HUES64 (cell line): ENCODE data around the gene MAGI1.

Source experiments
- H3K27ac ChIP-seq: 2 replicates; pipeline ENCODE4 v1.7.0; 2013; ENCODE audit warnings: low read depth, low read length, inconsistent platforms
- H3K27me3 ChIP-seq: 2 replicates; pipeline ENCODE4 v1.6.1; 2013; ENCODE audit warnings: mild to moderate bottlenecking, low read length; ENCODE audit not compliant: insufficient read depth
- H3K36me3 ChIP-seq: 2 replicates; pipeline ENCODE4 v1.6.1; 2013; ENCODE audit warnings: mild to moderate bottlenecking, low read length; ENCODE audit not compliant: insufficient read depth
- H3K4me1 ChIP-seq: 2 replicates; pipeline ENCODE4 v1.6.1; 2013; ENCODE audit warnings: mild to moderate bottlenecking, low read length, moderate library complexity; ENCODE audit not compliant: insufficient read depth
- H3K4me3 ChIP-seq: 2 replicates; pipeline ENCODE4 v1.5.1; 2013; ENCODE audit warnings: mild to moderate bottlenecking, low read length, moderate library complexity
- H3K9ac ChIP-seq: 2 replicates; pipeline ENCODE4 v1.6.1; 2013; ENCODE audit warnings: mild to moderate bottlenecking, low read depth, low read length
- H3K9me3 ChIP-seq: 2 replicates; pipeline ENCODE4 v1.6.1; 2013; ENCODE audit warnings: low read depth, low read length; ENCODE audit not compliant: insufficient read depth
- WGBS: fragments of 150-250, 120-280 bp; methylation state at CpG from one replicate; pipeline ENCODE4 v1.1.7; 2013; ENCODE audit warnings: missing lambda C conversion rate; 5-methylcytosine and 5-hydroxymethylcytosine counted together

MAGI1 gene

GRCh38 chr3:65675011-65675410 is 363.7 kb downstream of the MAGI1 start:
- H3K27ac ChIP-seq, result no peak overlapping the region
- 80% methylated on average over 2 of the region's 3 CpGs for WGBS
- no peaks in the 10 kb centered on the region for H3K27me3 ChIP-seq
- H3K9ac ChIP-seq, result no peak overlapping the region
- no peak overlapping the region for H3K4me3 ChIP-seq
- no peaks in the 10 kb centered on the region for H3K9me3 ChIP-seq
- H3K4me1 ChIP-seq, result peaks cover 45% of the 10 kb centered on the region
- H3K36me3 ChIP-seq, result no peaks in the 10 kb centered on the region

GRCh38 chr3:65674226-65674625 is 364.5 kb downstream of the MAGI1 start:
- Histone ChIP-seq H3K36me3 (no peaks in the 10 kb centered on the region), H3K4me3 (no peak overlapping the region), H3K9me3 (no peaks in the 10 kb centered on the region), H3K4me1 (peaks cover 45% of the 10 kb centered on the region), H3K9ac (no peak overlapping the region), H3K27me3 (no peaks in the 10 kb centered on the region), H3K27ac (no peak overlapping the region)
- 78% methylated on average over 2 of the region's 2 CpGs for WGBS

- no peaks in the 10 kb centered on the region for H3K9me3 ChIP-seq
- no peak overlapping the region for H3K9ac ChIP-seq
- no peak overlapping the region for H3K27ac ChIP-seq
- 35% methylated on average over 7 of the region's 11 CpGs for WGBS
- H3K4me3 ChIP-seq, result no peak overlapping the region
- no peaks in the 10 kb centered on the region for H3K36me3 ChIP-seq
- peaks cover 41% of the 10 kb centered on the region for H3K4me1 ChIP-seq
- no peaks in the 10 kb centered on the region for H3K27me3 ChIP-seq
Measured at GRCh38 chr3:65672871-65673815, 365.6 kb downstream of the MAGI1 start.

- Histone ChIP-seq H3K36me3 (no peaks in the 10 kb centered on the region), H3K9me3 (no peaks in the 10 kb centered on the region), H3K4me3 (no peak overlapping the region), H3K9ac (no peak overlapping the region), H3K4me1 (peaks cover 40% of the 10 kb centered on the region), H3K27ac (no peak overlapping the region), H3K27me3 (no peaks in the 10 kb centered on the region)
- WGBS, result no CpG with 5 or more reads among the region's 1 CpG
Measured at GRCh38 chr3:65672061-65672460, 366.7 kb downstream of the MAGI1 start.

GRCh38 chr3:65671004-65671403 is 367.7 kb downstream of the MAGI1 start:
- Histone ChIP-seq H3K4me1 (peaks cover 40% of the 10 kb centered on the region), H3K4me3 (no peak overlapping the region), H3K27ac (no peak overlapping the region), H3K9ac (no peak overlapping the region), H3K27me3 (no peaks in the 10 kb centered on the region), H3K36me3 (no peaks in the 10 kb centered on the region), H3K9me3 (no peaks in the 10 kb centered on the region)
- 61% methylated on average over 3 of the region's 3 CpGs for WGBS

- Histone ChIP-seq H3K9me3 (no peaks in the 10 kb centered on the region), H3K4me1 (peaks cover 40% of the 10 kb centered on the region), H3K27ac (no peak overlapping the region), H3K36me3 (no peaks in the 10 kb centered on the region), H3K9ac (no peak overlapping the region), H3K27me3 (no peaks in the 10 kb centered on the region), H3K4me3 (no peak overlapping the region)
- 92% methylated on average over 5 of the region's 5 CpGs for WGBS
Measured at GRCh38 chr3:65669163-65669875, 369.4 kb downstream of the MAGI1 start.

- no peak overlapping the region for H3K27ac ChIP-seq
- no peaks in the 10 kb centered on the region for H3K9me3 ChIP-seq
- no peaks in the 10 kb centered on the region for H3K27me3 ChIP-seq
- 96% methylated on average over 4 of the region's 4 CpGs for WGBS
- no peak overlapping the region for H3K4me3 ChIP-seq
- H3K4me1 ChIP-seq, result peaks cover 28% of the 10 kb centered on the region
- no peak overlapping the region for H3K9ac ChIP-seq
- H3K36me3 ChIP-seq, result no peaks in the 10 kb centered on the region
Measured at GRCh38 chr3:65667963-65668362, 370.8 kb downstream of the MAGI1 start.

- no peak overlapping the region for H3K9ac ChIP-seq
- H3K4me1 ChIP-seq, result peaks cover 18% of the 10 kb centered on the region
- 73% methylated on average over 5 of the region's 6 CpGs for WGBS
- no peaks in the 10 kb centered on the region for H3K27me3 ChIP-seq
- H3K36me3 ChIP-seq, result no peaks in the 10 kb centered on the region
- no peak overlapping the region for H3K27ac ChIP-seq
- H3K9me3 ChIP-seq, result no peaks in the 10 kb centered on the region
- no peak overlapping the region for H3K4me3 ChIP-seq
Measured at GRCh38 chr3:65666448-65667091, 372.1 kb downstream of the MAGI1 start.

GRCh38 chr3:65665915-65666314 is 372.8 kb downstream of the MAGI1 start:
- no peaks in the 10 kb centered on the region for H3K9me3 ChIP-seq
- no peak overlapping the region for H3K27ac ChIP-seq
- no peaks in the 10 kb centered on the region for H3K36me3 ChIP-seq
- H3K27me3 ChIP-seq, result no peaks in the 10 kb centered on the region
- H3K9ac ChIP-seq, result no peak overlapping the region
- peaks cover 18% of the 10 kb centered on the region for H3K4me1 ChIP-seq
- H3K4me3 ChIP-seq, result no peak overlapping the region
- 90% methylated on average over 2 of the region's 2 CpGs for WGBS

GRCh38 chr3:65664931-65665330 is 373.8 kb downstream of the MAGI1 start:
- 97% methylated on average over 2 of the region's 2 CpGs for WGBS
- Histone ChIP-seq H3K9ac (no peak overlapping the region), H3K4me1 (peaks cover 18% of the 10 kb centered on the region), H3K27me3 (no peaks in the 10 kb centered on the region), H3K36me3 (no peaks in the 10 kb centered on the region), H3K4me3 (no peak overlapping the region), H3K9me3 (no peaks in the 10 kb centered on the region), H3K27ac (no peak overlapping the region)

GRCh38 chr3:65664446-65664845 is 374.3 kb downstream of the MAGI1 start:
- Histone ChIP-seq H3K9ac (no peak overlapping the region), H3K9me3 (no peaks in the 10 kb centered on the region), H3K36me3 (no peaks in the 10 kb centered on the region), H3K4me1 (peaks cover 18% of the 10 kb centered on the region), H3K27ac (no peak overlapping the region), H3K27me3 (no peaks in the 10 kb centered on the region), H3K4me3 (no peak overlapping the region)
- 92% methylated on average over 3 of the region's 3 CpGs for WGBS
